Activated CD4-positive, alpha-beta memory T cell treated with anti-CD3 and anti-CD28 coated beads, Interleukin-2, amount 10 ng/mL, durations not matched to agents 7 days and 5 days (primary cell): ENCODE measurements around the gene ARHGEF19. TPM values are rescaled to one million over a fixed set of nuclear protein-coding genes. Genes with fewer than 3 reads are reported as not detected.
"Not testable (repeated sequence)": the region's sequence is repeated elsewhere in the genome, so short reads cannot be mapped to it uniquely, and the experiment has no call there.

Source experiments
- CTCF ChIA-PET: fragments of 350-600 bp; sonication (Branson Sonifier 250); formaldehyde crosslinking; loops from one replicate; lab custom pipeline; 2021; ENCODE audit warnings: antibody characterized with exemption, inconsistent platforms; lab: Charles Lee
- POLR2A ChIA-PET: fragments of 350-600 bp; sonication (Branson Sonifier 250); formaldehyde crosslinking; loops from one replicate; lab custom pipeline; 2021; ENCODE audit warnings: antibody characterized with exemption; lab: Charles Lee
- DNase-seq: peaks from one replicate; pipeline ENCODE4 v3.0.0-alpha.2; 2020
- H3K27ac Mint-ChIP-seq: one replicate; pipeline ENCODE4 v1.8.0; 2021; ENCODE audit warnings: mild to moderate bottlenecking, mixed read lengths
- H3K27me3 Mint-ChIP-seq: one replicate; pipeline ENCODE4 v1.8.0; 2021; ENCODE audit warnings: mixed read lengths
- H3K36me3 Mint-ChIP-seq: one replicate; pipeline ENCODE4 v1.8.0; 2021; ENCODE audit warnings: low read depth, mixed read lengths
- H3K4me1 Mint-ChIP-seq: one replicate; pipeline ENCODE4 v1.8.0; 2021; ENCODE audit warnings: mixed read lengths
- H3K4me3 Mint-ChIP-seq: one replicate; pipeline ENCODE4 v1.8.0; 2021; ENCODE audit warnings: mild to moderate bottlenecking, mixed read lengths
- H3K9me3 Mint-ChIP-seq: one replicate; pipeline ENCODE4 v1.8.0; 2021; ENCODE audit warnings: mixed read lengths
- total RNA-seq, 2 experiments: library from RNA; stranded (reverse); gene quantifications; one replicate each; pipeline ENCODE4 v1.2.3, GENCODE V29; 2021

ARHGEF19 gene
- total RNA-seq, 2 experiments from 2014 or later = 6.9 to 7.6 TPM

DNA sequence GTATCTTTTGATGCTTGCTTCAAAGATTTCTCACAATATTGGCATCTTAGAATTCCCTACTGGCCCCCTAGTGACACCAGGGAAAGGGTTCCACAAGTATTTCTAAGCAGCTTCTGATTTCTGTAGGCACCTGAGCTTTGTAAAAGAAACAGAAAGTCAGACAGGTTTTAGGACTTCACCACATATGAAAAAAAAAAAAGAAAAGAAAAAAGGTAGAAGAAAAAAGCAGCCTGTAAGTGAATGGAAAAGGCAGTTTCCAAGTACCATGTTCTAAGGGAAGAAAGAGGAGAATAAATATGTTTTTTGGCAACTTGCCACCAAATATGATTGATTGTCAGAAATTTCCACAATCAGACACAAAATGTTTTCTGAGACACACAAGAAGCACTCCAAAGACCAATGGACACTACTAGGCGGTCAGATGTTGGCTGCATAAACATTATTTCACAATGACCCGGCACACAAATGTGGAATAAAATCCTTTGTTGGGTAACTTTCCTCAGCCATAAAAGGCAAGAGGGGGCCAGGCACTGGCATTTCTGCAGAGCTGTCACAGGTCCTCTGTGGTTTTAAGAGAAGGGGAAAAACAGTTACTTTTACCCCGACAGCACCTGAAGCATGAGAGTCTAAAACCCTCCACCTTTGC lies 37.3 kb upstream of the ARHGEF19 start:
- no peak for DNase-seq
- Mint-ChIP-seq H3K9me3 (no peaks in the 10 kb centered on the region), H3K27me3 (no peaks in the 10 kb centered on the region), H3K36me3 (peaks cover 34% of the 10 kb centered on the region), H3K27ac (no peak overlapping the region), H3K4me1 (peaks cover 11% of the 10 kb centered on the region), H3K4me3 (no peak overlapping the region)
- ChIA-PET CTCF (interaction anchor here (0.6 to 1.5 kb wide), 5 partner anchors 12 to 170 kb away, joined by 3 to 5 read pairs (median 3); no protein-coding TSS in a partner anchor), POLR2A (no interaction called here)

DNA sequence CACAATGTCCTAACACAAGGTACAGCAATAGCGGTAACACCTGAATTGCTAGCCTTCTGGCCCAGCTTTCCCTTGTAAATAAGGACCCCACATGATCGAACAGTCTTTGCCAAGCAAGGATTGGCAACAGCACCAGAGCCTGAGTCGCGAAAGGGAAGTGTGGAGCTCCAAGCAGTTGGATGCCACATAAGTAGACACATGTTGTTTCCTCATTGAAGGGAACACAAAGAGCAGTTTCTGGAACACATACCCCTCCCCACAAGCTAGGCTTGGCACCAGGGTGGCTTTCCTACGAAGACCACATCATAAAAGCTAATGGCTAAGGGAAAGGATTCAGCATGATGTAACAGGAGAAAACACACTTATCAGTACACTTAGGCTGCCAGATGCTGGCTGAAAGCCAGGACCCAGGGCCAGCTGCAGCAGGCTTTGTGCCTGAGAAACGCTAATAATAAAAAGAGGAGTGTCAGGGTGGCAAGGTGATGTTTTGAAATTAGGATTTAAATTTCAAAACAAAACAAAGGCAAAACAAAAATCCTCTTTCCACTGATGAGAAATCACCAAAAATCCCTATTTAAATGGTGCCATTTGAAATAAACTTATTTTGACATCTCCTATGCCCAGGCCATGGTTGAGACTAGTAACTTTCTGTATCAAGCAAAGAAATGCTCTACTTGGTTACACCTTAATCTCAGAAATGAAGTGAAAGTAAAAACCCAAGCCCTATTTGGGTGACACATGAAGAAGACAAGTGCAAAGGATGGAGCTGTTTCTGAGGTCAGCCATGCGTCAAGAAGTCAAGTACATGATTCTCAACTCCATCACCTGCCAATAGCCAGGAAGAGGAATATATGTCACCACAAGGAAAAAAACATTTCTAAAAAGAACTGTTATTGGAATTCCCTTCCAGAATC lies 36.4 kb upstream of the ARHGEF19 start:
- H3K27me3 Mint-ChIP-seq = no peaks in the 10 kb centered on the region
- CTCF ChIA-PET = interaction anchor here (0.6 to 1.7 kb wide), 9 partner anchors 9 to 169 kb away, joined by 3 to 6 read pairs (median 4); no protein-coding TSS in a partner anchor

DNA sequence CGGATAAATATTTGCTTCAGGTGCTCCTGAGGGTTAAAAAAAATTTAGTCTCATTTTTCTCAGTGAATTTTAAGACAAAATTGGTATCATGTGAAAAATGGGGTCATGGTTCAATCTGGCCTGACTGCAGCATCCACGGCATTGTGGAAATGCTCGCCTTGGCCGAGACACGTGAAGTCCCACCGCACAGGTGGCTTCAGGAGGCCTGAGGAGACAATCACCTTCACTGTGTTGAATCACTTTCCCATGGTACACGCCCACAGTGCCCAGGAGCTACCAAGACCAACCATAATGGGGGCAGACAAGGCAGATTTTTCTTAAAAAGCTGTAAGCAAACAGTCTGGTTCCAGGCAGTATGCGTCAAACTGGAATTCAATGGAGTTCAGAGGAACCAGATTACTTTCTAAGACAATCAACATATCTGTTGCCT lies 35.6 kb upstream of the ARHGEF19 start:
- ChIA-PET POLR2A (no interaction called here), CTCF (interaction anchor here (0.9 to 1.7 kb wide), 6 partner anchors 9 to 169 kb away, joined by 3 to 6 read pairs (median 5); no protein-coding TSS in a partner anchor)
- Mint-ChIP-seq H3K27ac (no peak overlapping the region), H3K9me3 (no peaks in the 10 kb centered on the region), H3K36me3 (peaks cover 27% of the 10 kb centered on the region), H3K4me1 (peaks cover 16% of the 10 kb centered on the region), H3K4me3 (no peak overlapping the region), H3K27me3 (no peaks in the 10 kb centered on the region)
- DNase-seq = no peak

More for the DNA sequence above, 36.4 kb upstream of the ARHGEF19 start:
- no peak overlapping the region for H3K4me3 Mint-ChIP-seq
- H3K4me1 Mint-ChIP-seq = peaks cover 16% of the 10 kb centered on the region
- H3K9me3 Mint-ChIP-seq = no peaks in the 10 kb centered on the region
- no peak overlapping the region for H3K27ac Mint-ChIP-seq
- no peak for DNase-seq
- H3K36me3 Mint-ChIP-seq = peaks cover 33% of the 10 kb centered on the region
- POLR2A ChIA-PET = no interaction called here

DNA sequence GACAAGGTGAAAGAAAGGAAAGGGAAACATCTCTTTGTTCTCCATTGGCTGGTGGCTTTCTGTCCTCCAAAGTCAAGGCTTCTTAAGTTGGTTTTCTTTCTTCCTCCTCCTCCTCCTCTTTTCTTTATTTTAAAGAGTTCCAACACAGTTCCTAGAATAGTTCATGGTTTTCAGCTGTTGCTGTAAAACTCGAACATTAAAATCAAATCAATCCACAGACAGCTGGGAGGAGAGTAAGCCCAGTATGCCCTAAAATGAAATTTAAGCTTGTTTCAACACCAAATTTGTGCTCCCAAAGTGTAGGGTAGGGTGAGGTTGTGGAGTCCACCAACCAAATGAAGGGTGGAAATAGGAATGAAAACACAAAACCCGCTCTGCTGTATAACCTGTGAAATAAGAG lies 35.0 kb upstream of the ARHGEF19 start:
- Mint-ChIP-seq H3K9me3 (no peaks in the 10 kb centered on the region), H3K4me3 (no peak overlapping the region), H3K36me3 (peaks cover 22% of the 10 kb centered on the region), H3K27ac (no peak overlapping the region), H3K27me3 (no peaks in the 10 kb centered on the region), H3K4me1 (peaks cover 16% of the 10 kb centered on the region)
- POLR2A ChIA-PET = no interaction called here
- CTCF ChIA-PET = interaction anchor here (0.8 to 1.7 kb wide), 4 partner anchors 8 to 173 kb away, joined by 3 to 6 read pairs (median 5); no protein-coding TSS in a partner anchor
- no peak for DNase-seq

DNA sequence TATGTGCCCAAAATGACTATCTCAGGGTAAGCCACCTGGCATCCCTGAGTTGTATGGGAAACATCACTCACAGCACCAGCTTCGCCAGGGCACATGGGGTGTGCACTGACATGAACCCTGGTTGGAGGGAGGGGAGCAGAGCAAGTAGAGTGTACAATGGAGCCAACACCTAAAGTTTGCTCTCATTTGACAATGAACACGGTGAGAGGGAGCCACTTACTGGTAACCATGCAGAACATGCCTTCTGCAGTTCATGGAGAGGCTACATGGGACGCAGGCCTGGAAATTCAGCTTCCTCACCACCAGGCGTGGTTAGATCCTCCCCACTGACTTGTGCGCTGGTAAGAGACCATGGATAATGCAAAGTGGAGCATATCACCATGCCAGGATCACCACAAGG lies 34.5 kb upstream of the ARHGEF19 start:
- Mint-ChIP-seq H3K36me3 (peaks cover 18% of the 10 kb centered on the region), H3K9me3 (no peaks in the 10 kb centered on the region), H3K4me1 (peaks cover 16% of the 10 kb centered on the region), H3K4me3 (no peak overlapping the region), H3K27ac (no peak overlapping the region), H3K27me3 (no peaks in the 10 kb centered on the region)
- no peak for DNase-seq
- ChIA-PET POLR2A (no interaction called here), CTCF (interaction anchor here (0.8 to 1.7 kb wide), 2 partner anchors 41 to 172 kb away, joined by 3 to 6 read pairs; no protein-coding TSS in a partner anchor)

DNA sequence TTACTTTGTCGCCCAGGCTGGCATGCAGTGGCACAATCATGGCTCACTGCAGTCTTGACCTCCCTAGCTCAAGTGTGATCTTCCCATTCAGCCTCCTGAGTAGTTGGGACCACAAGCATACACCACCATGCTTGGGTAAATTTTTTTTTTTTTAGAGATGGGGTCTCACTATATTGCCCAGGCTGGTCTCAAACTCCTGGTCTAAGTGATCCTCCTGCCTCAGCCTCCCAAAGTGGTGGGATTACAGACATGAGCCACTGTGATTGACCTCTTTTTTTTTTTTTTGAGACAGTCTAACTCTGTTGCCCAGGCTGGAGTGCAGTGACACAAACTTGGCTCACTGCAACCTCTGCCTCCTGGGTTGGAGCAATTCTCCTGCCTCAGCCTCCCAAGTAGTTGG lies 33.8 kb upstream of the ARHGEF19 start:
- H3K9me3 Mint-ChIP-seq, H3K27ac Mint-ChIP-seq, DNase-seq, H3K4me3 Mint-ChIP-seq, POLR2A ChIA-PET, H3K27me3 Mint-ChIP-seq: not testable (repeated sequence)
- H3K36me3 Mint-ChIP-seq = peaks cover 12% of the 10 kb centered on the region
- CTCF ChIA-PET = interaction anchor here (1.3 to 4.2 kb wide), 5 partner anchors 29 to 167 kb away, joined by 4 to 31 read pairs (median 8); no protein-coding TSS in a partner anchor
- H3K4me1 Mint-ChIP-seq = peaks cover 16% of the 10 kb centered on the region

DNA sequence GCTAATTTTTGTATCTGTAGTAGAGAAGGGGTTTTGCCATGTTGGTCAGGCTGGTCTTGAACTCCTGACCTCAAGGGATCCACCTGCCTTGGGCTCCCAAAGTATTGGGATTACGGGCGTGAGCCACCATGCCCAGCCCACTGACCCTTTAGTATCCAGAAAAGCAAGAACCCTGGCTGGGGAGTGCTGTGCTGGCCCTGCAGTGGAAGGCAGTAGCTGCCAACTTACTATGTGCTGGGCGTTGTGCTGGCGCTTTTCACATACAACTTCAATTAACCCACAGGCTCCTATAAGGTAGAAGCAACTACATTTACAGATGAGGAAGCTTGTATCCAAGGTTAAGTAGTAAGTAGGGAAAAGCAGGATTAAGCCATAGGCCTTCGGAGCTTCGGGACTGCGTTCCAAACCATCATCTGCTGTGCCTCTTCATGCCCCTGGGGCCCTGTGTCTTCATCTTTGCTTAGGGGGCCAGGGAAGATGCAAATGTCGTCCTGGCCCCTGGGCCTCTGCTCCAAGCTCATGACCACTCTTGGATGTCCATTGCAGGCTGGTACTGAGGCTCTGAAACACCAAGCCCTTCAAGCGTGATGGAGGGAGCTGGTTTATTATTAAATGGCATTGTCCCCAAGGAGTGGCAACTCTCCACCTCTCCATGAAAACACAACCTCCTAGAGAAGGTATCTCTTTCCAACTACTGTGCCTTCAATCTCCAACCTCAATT lies 33.2 kb upstream of the ARHGEF19 start:
- Mint-ChIP-seq H3K27me3 (no peaks in the 10 kb centered on the region), H3K36me3 (peaks cover 11% of the 10 kb centered on the region), H3K4me1 (peaks cover 16% of the 10 kb centered on the region), H3K4me3 (no peak overlapping the region), H3K9me3 (no peaks in the 10 kb centered on the region), H3K27ac (no peak overlapping the region)
- ChIA-PET POLR2A (interaction anchor here (1.0 kb wide), 2 partner anchors 103 to 175 kb away, joined by 3 read pairs; no protein-coding TSS in a partner anchor), CTCF (interaction anchor here (1.0 to 4.2 kb wide), 11 partner anchors 10 to 172 kb away, joined by 3 to 31 read pairs (median 5); partner anchors contain the start of gene FAM131C)
- no peak for DNase-seq

DNA sequence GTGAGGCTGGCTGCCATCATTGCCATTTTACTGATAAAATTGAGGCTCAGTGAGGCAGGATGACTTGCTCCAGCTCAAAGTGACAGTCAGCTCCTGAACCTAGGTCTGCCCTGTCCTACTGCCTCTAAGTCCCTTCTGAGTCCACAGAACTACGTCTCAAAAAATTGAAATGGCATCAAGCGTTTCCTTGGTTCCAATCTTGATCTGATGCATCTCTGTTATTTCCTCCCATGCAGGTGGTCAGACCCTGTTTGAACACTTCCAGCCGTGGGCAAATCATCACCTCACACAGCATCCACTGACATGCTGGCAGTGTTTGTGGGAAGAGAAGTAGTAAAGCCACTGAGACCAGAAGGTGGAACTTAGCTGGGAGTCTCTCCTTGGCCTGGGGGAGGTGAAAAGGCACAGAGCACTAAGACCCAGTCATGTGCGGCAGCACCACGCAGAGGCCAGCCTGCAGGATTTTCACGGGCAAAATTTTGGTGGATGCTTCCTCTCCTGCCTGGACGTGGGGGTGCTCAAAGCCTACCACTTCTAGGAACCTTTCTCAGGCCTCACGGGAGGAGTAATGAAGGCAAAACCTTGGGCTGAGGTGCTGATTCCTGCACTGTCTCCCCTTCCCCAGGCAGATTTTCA lies 32.3 kb upstream of the ARHGEF19 start:
- Mint-ChIP-seq H3K27ac (no peak overlapping the region), H3K27me3 (no peaks in the 10 kb centered on the region), H3K4me1 (peaks cover 19% of the 10 kb centered on the region), H3K9me3 (no peaks in the 10 kb centered on the region), H3K4me3 (no peak overlapping the region), H3K36me3 (peaks cover 7% of the 10 kb centered on the region)
- ChIA-PET CTCF (interaction anchor here (0.7 to 4.2 kb wide), 18 partner anchors 9 to 234 kb away, joined by 3 to 31 read pairs (median 5); partner anchors contain the start of genes FAM131C and FBXO42), POLR2A (interaction anchor here (1.0 kb wide), 2 partner anchors 104 to 174 kb away, joined by 3 read pairs; no protein-coding TSS in a partner anchor)
- DNase-seq = no peak

DNA sequence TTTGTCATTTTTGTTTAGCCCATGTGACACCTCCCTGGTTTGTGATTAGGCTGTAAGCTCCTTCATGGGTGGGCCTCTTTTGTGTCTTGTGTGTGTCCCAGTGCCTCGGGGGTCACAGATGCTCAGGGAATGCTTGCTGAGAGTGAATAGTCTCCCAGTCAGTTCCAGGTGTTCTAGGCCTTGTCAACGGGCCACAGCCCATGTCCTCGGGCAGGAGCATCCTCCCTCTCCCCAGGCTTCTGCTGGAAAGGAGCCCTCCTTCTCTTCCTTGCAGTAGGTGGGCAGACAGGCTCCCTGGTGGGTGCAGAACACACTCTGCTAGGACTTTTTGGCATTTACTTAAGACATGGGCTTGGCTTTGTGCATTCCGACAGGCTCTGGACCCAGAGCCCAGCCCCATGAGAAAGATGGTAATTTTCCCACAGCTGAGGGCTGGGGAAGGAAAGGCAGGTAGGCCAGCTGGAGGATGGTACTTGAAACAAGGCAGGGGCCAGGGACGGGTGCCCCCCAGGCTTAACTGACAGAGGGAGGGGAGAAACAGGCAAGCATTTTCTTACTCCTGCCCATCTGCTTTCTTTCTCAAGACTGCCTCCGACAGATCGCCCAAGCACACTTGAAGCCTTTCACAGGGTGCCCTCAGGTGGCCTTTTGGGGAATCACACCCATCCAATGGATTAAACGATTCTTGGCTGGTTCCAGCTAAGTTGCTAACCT lies 31.6 kb upstream of the ARHGEF19 start:
- peak; percentile 81 for DNase-seq
- Mint-ChIP-seq H3K9me3 (no peaks in the 10 kb centered on the region), H3K4me3 (no peak overlapping the region), H3K27ac (no peak overlapping the region), H3K36me3 (peaks cover 2% of the 10 kb centered on the region), H3K27me3 (no peaks in the 10 kb centered on the region), H3K4me1 (peaks cover 18% of the 10 kb centered on the region)
- POLR2A ChIA-PET = interaction anchor here (0.6 to 1.0 kb wide), 3 partner anchors 105 to 174 kb away, joined by 3 read pairs; no protein-coding TSS in a partner anchor
- CTCF ChIA-PET = interaction anchor here (0.7 to 4.2 kb wide), 18 partner anchors 8 to 234 kb away, joined by 3 to 31 read pairs (median 5); partner anchors contain the start of genes FAM131C and FBXO42

DNA sequence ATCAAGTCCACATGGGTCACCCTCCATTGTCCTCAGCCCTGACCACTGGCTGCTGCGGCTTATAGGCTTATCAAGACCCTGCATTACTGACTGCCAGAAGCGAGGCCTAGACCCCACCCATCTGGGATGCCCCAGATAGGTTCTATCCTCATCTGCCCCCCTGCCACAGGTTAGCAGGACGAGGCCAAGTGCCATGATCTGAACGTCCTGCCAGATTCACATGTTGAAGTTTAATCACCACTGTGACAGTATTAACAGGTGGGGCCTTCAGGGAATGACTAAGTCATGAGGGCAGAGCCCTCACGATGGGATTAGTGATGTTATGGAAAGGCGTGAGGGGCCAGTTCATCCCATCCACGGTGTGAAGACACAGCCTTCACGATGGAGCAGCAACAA lies 30.8 kb upstream of the ARHGEF19 start:
- POLR2A ChIA-PET = interaction anchor here (0.6 kb wide), 1 partner anchor 163 kb away, joined by 3 read pairs; no protein-coding TSS in a partner anchor
- Mint-ChIP-seq H3K36me3 (peaks cover 2% of the 10 kb centered on the region), H3K4me1 (peaks cover 19% of the 10 kb centered on the region), H3K4me3 (no peak overlapping the region), H3K9me3 (no peaks in the 10 kb centered on the region), H3K27ac (no peak overlapping the region), H3K27me3 (no peaks in the 10 kb centered on the region)
- no peak for DNase-seq
- CTCF ChIA-PET = interaction anchor here (1.2 to 4.2 kb wide), 8 partner anchors 11 to 164 kb away, joined by 3 to 31 read pairs (median 8); partner anchors contain the start of gene FBXO42

DNA sequence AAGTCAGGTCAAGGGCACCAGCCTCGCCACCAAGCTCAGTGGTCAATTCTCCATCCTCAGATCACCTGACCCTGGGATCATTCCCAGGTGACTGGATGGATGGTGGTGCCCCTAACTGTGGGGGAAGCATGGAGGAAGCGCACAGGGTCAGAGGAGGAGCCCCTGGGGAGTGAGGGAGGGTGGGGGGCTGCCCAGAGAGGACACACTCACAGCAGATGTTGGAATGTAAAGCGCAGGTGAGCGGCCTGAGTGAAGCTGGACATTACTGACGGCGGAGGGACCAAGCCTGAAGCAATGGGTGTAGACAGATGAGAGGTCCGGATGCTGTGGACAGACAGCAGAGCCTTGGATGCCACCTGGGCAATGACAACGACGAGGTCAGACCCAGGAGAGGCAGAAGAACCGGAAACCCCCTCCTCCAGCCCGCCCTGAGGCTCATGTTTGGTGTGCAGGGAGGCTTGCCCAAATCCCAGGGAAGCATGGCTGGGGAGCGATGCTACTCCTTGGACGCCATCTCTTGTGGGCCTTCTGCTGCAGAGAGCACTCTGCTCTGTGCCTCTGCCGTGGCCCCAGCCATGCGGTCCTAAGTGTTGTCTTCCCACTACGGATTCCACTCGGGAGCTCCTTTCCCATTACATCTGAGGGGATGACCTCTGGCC lies 30.2 kb upstream of the ARHGEF19 start:
- H3K27ac Mint-ChIP-seq = no peak overlapping the region
- POLR2A ChIA-PET = no interaction called here
- H3K4me1 Mint-ChIP-seq = peaks cover 25% of the 10 kb centered on the region
- no peak for DNase-seq
- H3K36me3 Mint-ChIP-seq = peaks cover 2% of the 10 kb centered on the region
- CTCF ChIA-PET = interaction anchor here (1.7 to 4.2 kb wide), 3 partner anchors 38 to 164 kb away, joined by 6 to 31 read pairs (median 17); no protein-coding TSS in a partner anchor
- no peak overlapping the region for H3K4me3 Mint-ChIP-seq
- H3K9me3 Mint-ChIP-seq = no peaks in the 10 kb centered on the region
- no peaks in the 10 kb centered on the region for H3K27me3 Mint-ChIP-seq
